HG03571 (cell line): ENCODE measurements around the gene GAS2.
A peak's percentile ranks its signal among the peaks of the same experiment; 100 is the strongest.

Experiments
- ATAC-seq: cut with Tn5 transposase; IDR thresholded peaks from one replicate; pipeline ENCODE4 v1.9.1; 2021; ENCODE audit not compliant: unreplicated experiment

GAS2 gene

GRCh38 chr11:22671751-22672150, 5.3 kb downstream of the GAS2 start:
- no peak for ATAC-seq

- no peak for ATAC-seq
Measured at GRCh38 chr11:22674470-22675439, 8.3 kb downstream of the GAS2 start.

- no peak for ATAC-seq
Measured at GRCh38 chr11:22677153-22677903, 10.9 kb downstream of the GAS2 start.

- ATAC-seq, result no peak
Measured at GRCh38 chr11:22680628-22681027, 14.2 kb downstream of the GAS2 start.

- peak; percentile 74 for ATAC-seq
Measured at GRCh38 chr11:22681281-22681812, 14.9 kb downstream of the GAS2 start.

- ATAC-seq, result no peak
Measured at GRCh38 chr11:22684082-22684481, 17.7 kb downstream of the GAS2 start.

- no peak for ATAC-seq
Measured at GRCh38 chr11:22685111-22685510, 18.7 kb downstream of the GAS2 start.

GRCh38 chr11:22688914-22689313, 22.5 kb downstream of the GAS2 start:
- ATAC-seq, result no peak

GRCh38 chr11:22690257-22690656, 23.8 kb downstream of the GAS2 start:
- no peak for ATAC-seq

GRCh38 chr11:22690871-22691270, 24.5 kb downstream of the GAS2 start:
- no peak for ATAC-seq

GRCh38 chr11:22699388-22699787, 33.0 kb downstream of the GAS2 start:
- ATAC-seq, result no peak

GRCh38 chr11:22702031-22702430, 35.6 kb downstream of the GAS2 start:
- no peak for ATAC-seq

GRCh38 chr11:22703040-22703439, 36.6 kb downstream of the GAS2 start:
- no peak for ATAC-seq

GRCh38 chr11:22703591-22703990, 37.2 kb downstream of the GAS2 start:
- ATAC-seq, result no peak

- ATAC-seq, result no peak
Measured at GRCh38 chr11:22707119-22707899, 40.9 kb downstream of the GAS2 start.

- no peak for ATAC-seq
Measured at GRCh38 chr11:22711071-22711770, 44.8 kb downstream of the GAS2 start.

- no peak for ATAC-seq
Measured at GRCh38 chr11:22711880-22712279, 45.5 kb downstream of the GAS2 start.

GRCh38 chr11:22713336-22713735, 46.9 kb downstream of the GAS2 start:
- no peak for ATAC-seq

- no peak for ATAC-seq
Measured at GRCh38 chr11:22715971-22716370, 49.6 kb downstream of the GAS2 start.

GRCh38 chr11:22720457-22720856, 54.0 kb downstream of the GAS2 start:
- no peak for ATAC-seq
